Measurements from ENCODE around the gene ECT2L. TPM values are rescaled to one million over a fixed set of nuclear protein-coding genes. Genes with fewer than 3 reads are reported as not detected.

Gene ECT2L
- total and polyA plus RNA-seq, 2 experiments from 2014 or later = 0.03 to 0.15 TPM

- TF ChIP-seq ZNF462 (CRISPR knock-in tag; IDR thresholded peaks at IDR 0.05) = no peak
Observed at GRCh38 chr6:138868181-138868580, 72.3 kb downstream of the ECT2L start (continued).

- Histone ChIP-seq H3K27me3 (ENCODE audit: insufficient read depth) (no peaks in the 10 kb centered on the region), H3K9me2 (ENCODE audit: insufficient read depth) (no peaks in the 10 kb centered on the region), H3F3A (replicated peaks; ENCODE audit: low read depth) (no peaks in the 10 kb centered on the region), H2AFZ (peak overlapping the region; percentile 90), H3K4me2 (no peak overlapping the region), H3K27ac (ENCODE audit: low read depth) (no peak overlapping the region), H3K4me3 (no peak overlapping the region), H3K36me3 (ENCODE audit: insufficient read depth) (no peaks in the 10 kb centered on the region), H3K4me1 (ENCODE audit: insufficient read depth) (peaks cover 6% of the 10 kb centered on the region; the same call in 1 of the 2 replicates), H4K20me1 (replicated peaks; ENCODE audit: insufficient read depth) (no peaks in the 10 kb centered on the region), H3K79me2 (replicated peaks; ENCODE audit: insufficient read depth) (no peaks in the 10 kb centered on the region)
- Mint-ChIP-seq H3K4me3 (no peak overlapping the region), H3K27ac (no peak overlapping the region), H3K36me3 (ENCODE audit: low read depth) (no peaks in the 10 kb centered on the region), H3K9me3 (no peaks in the 10 kb centered on the region), H3K27me3 (ENCODE audit: insufficient read depth, low read depth, poor library complexity) (peaks cover 6% of the 10 kb centered on the region), H3K4me1 (peaks cover 14% of the 10 kb centered on the region)
- ATAC-seq = peak; percentile 82
- no peak for DNase-seq (ENCODE audit: low spot score)
- TF ChIP-seq STAT1 (IDR thresholded peaks at IDR 0.05; ENCODE audit: unreplicated experiment) (no peak), ZNF331 (CRISPR knock-in tag; IDR thresholded peaks at IDR 0.05; ENCODE audit: low read depth) (no peak), ZNF114 (CRISPR knock-in tag; IDR thresholded peaks at IDR 0.05) (no peak), CTCF (conservative IDR thresholded peaks at IDR 0.05; ENCODE audit: low read depth in 2 of 2) (no peak), ZNF462 (CRISPR knock-in tag; IDR thresholded peaks at IDR 0.05) (no peak), ETS1 (IDR thresholded peaks at IDR 0.05) (no peak), NANOG (IDR thresholded peaks at IDR 0.05; ENCODE audit: borderline replicate concordance) (no peak)
Observed at GRCh38 chr6:138869398-138869797, 73.5 kb downstream of the ECT2L start.
